SK-N-SH (cell line): Measurements from ENCODE around the gene COL17A1. TPM values are rescaled to one million over a fixed set of nuclear protein-coding genes. Genes with fewer than 3 reads are reported as not detected.
A peak's percentile ranks its signal among the peaks of the same experiment; 100 is the strongest.

Source experiments
- CTCF ChIA-PET: fragments of 300-600, 350-600 bp; formaldehyde crosslinking; extraction: SDS; loops from one replicate; lab custom pipeline; 2021; lab: Yijun Ruan, JAX
- POLR2A ChIA-PET: fragments of 350-600 bp; sonication (Branson Sonifier 250); formaldehyde crosslinking; extraction: SDS; loops from one replicate; lab custom pipeline; 2020; ENCODE audit warnings: antibody characterized with exemption, inconsistent platforms; lab: Yijun Ruan, JAX
- DNase-seq: peaks from one replicate; pipeline ENCODE4 v3.0.0; 2012
- H2AFZ ChIP-seq: fragments of 200-600 bp; sonication (generic); 2 replicates; pipeline ENCODE4 v1.8.1; 2016; ENCODE audit warnings: antibody characterized with exemption, mild to moderate bottlenecking, low read depth
- H3F3A ChIP-seq: fragments of 200-600 bp; sonication (generic); replicated peaks from 2 replicates; pipeline ENCODE3; 2016; ENCODE audit warnings: antibody characterized with exemption, mild to moderate bottlenecking; ENCODE audit not compliant: insufficient read depth
- H3K27ac ChIP-seq, 2 experiments: fragments of 200-500 bp in 1 of 2; fragments of 200-600 bp in 1 of 2; sonication (Bioruptor generic) in 1 of 2; sonication (generic), shearing (Covaris generic) in 1 of 2; 2 replicates each; pipeline versions ENCODE4 v1.5.1 to v1.6.1; 2014 to 2016; ENCODE audit warnings: low read depth in 2 of 2, inconsistent platforms in 1 of 2, low read length in 1 of 2, mild to moderate bottlenecking in 1 of 2, mixed read lengths in 1 of 2
- H3K27me3 ChIP-seq: fragments of 200-600 bp; sonication (generic), shearing (Covaris generic); 2 replicates; pipeline ENCODE4 v1.6.1; 2016; ENCODE audit warnings: mixed run types; ENCODE audit not compliant: insufficient read depth
- H3K36me3 ChIP-seq, 2 experiments: fragments of 200-500 bp in 1 of 2; fragments of 200-600 bp in 1 of 2; sonication (Bioruptor generic) in 1 of 2; sonication (generic) in 1 of 2; replicated peaks in 1 of 2; 2 replicates each; pipeline versions ENCODE3 to v1.5.1; 2014 to 2016; ENCODE audit warnings: low read length in 1 of 2, mild to moderate bottlenecking in 1 of 2; ENCODE audit not compliant: insufficient read depth in 2 of 2, control insufficient read depth in 1 of 2
- H3K4me1 ChIP-seq, 2 experiments: fragments of 200-500 bp in 1 of 2; fragments of 200-600 bp in 1 of 2; sonication (Bioruptor generic) in 1 of 2; sonication (generic), shearing (Covaris generic) in 1 of 2; 2 replicates each; pipeline versions ENCODE4 v1.5.1 to v1.6.1; 2014 to 2016; ENCODE audit warnings: low read depth in 1 of 2, low read length in 1 of 2, mixed run types in 1 of 2; ENCODE audit not compliant: insufficient read depth in 2 of 2, control insufficient read depth in 1 of 2
- H3K4me2 ChIP-seq: fragments of 200-600 bp; sonication (generic), shearing (Covaris generic); 2 replicates; pipeline ENCODE4 v1.6.1; 2017; ENCODE audit warnings: mixed run types
- H3K4me3 ChIP-seq, 2 experiments: fragments of 200-500 bp in 1 of 2; fragments of 200-600 bp in 1 of 2; sonication (Bioruptor generic) in 1 of 2; sonication (generic), shearing (Covaris generic) in 1 of 2; 2 replicates each; pipeline versions ENCODE4 v1.5.1 to v1.8.1; 2014 to 2016; ENCODE audit warnings: low read depth in 2 of 2, inconsistent platforms in 1 of 2, low read length in 1 of 2, mild to moderate bottlenecking in 1 of 2, mixed read lengths in 1 of 2, moderate library complexity in 1 of 2
- H3K79me2 ChIP-seq: fragments of 200-600 bp; sonication (generic); 2 replicates; pipeline ENCODE4 v1.8.1; 2017; ENCODE audit warnings: mild to moderate bottlenecking; ENCODE audit not compliant: insufficient read depth
- H3K9ac ChIP-seq: fragments of 200-600 bp; sonication (generic); 2 replicates; pipeline ENCODE4 v1.6.1; 2017; ENCODE audit warnings: mixed run types
- H3K9me2 ChIP-seq: fragments of 200-600 bp; sonication (generic); 2 replicates; pipeline ENCODE4 v1.6.1; 2017; ENCODE audit warnings: mixed run types
- H3K9me3 ChIP-seq: fragments of 200-600 bp; sonication (generic); 2 replicates; pipeline ENCODE4 v1.6.1; 2017; ENCODE audit warnings: mixed run types, mild to moderate bottlenecking, moderate library complexity
- H4K20me1 ChIP-seq: fragments of 200-600 bp; sonication (generic); 2 replicates; pipeline ENCODE4 v1.6.1; 2017; ENCODE audit warnings: mild to moderate bottlenecking, mixed run types; ENCODE audit not compliant: insufficient read depth
- EP300 ChIP-seq, 2 experiments: IDR thresholded peaks; 2 replicates each; pipeline versions ENCODE4 v1.4.0 to v1.6.1; 2012; ENCODE audit warnings: borderline replicate concordance in 1 of 2, low read depth in 1 of 2, low read length in 1 of 2
- EZH2phosphoT487 ChIP-seq: fragments of 200-600 bp; sonication (generic); IDR thresholded peaks from 2 replicates; pipeline ENCODE4 v1.6.1; 2017; ENCODE audit warnings: low read depth, mixed run types, mild to moderate bottlenecking, antibody characterized with exemption, moderate library complexity, borderline replicate concordance
- FOSL2 ChIP-seq: IDR thresholded peaks from 2 replicates; pipeline ENCODE4 v1.4.0; 2012; ENCODE audit warnings: low read depth, mild to moderate bottlenecking, moderate library complexity, borderline replicate concordance
- GABPA ChIP-seq: IDR thresholded peaks from 2 replicates; pipeline ENCODE4 v1.4.0; 2012; ENCODE audit warnings: low read depth, mild to moderate bottlenecking
- GATA2 ChIP-seq: sonication (generic); formaldehyde crosslinking; IDR thresholded peaks from 2 replicates; pipeline ENCODE4 v1.5.0; 2020; ENCODE audit warnings: mild to moderate bottlenecking, missing genetic modification reagents
- IRF3 ChIP-seq: fragments of 150-350 bp; IDR thresholded peaks from 2 replicates; pipeline ENCODE4 v1.6.1; 2016; ENCODE audit warnings: mild to moderate bottlenecking, low read depth, low read length
- JUND ChIP-seq: IDR thresholded peaks from 2 replicates; pipeline ENCODE4 v1.4.0; 2012
- NFIC ChIP-seq: IDR thresholded peaks from 2 replicates; pipeline ENCODE4 v1.4.0; 2012; ENCODE audit warnings: borderline replicate concordance
- NRF1 ChIP-seq: IDR thresholded peaks from 2 replicates; pipeline ENCODE4 v1.6.1; 2012; ENCODE audit warnings: low read depth, mild to moderate bottlenecking, low read length
- REST ChIP-seq: IDR thresholded peaks from 2 replicates; pipeline ENCODE4 v1.6.1; 2012; ENCODE audit warnings: mild to moderate bottlenecking, low read depth, low read length, moderate library complexity
- RFX5 ChIP-seq: IDR thresholded peaks from 2 replicates; pipeline ENCODE4 v1.6.1; 2012; ENCODE audit warnings: mild to moderate bottlenecking, improper control_type of control experiment, low read length
- SIN3A ChIP-seq: IDR thresholded peaks from 2 replicates; pipeline ENCODE4 v1.6.1; 2012; ENCODE audit warnings: low read depth, mild to moderate bottlenecking, low read length, moderate library complexity, borderline replicate concordance
- TCF12 ChIP-seq: IDR thresholded peaks from 2 replicates; pipeline ENCODE4 v1.4.0; 2012
- USF2 ChIP-seq: fragments of 150-350 bp; IDR thresholded peaks from 2 replicates; pipeline ENCODE4 v1.6.1; 2017; ENCODE audit warnings: antibody characterized with exemption, low read length, low read depth, borderline replicate concordance
- YY1 ChIP-seq: IDR thresholded peaks from 2 replicates; pipeline ENCODE4 v1.4.0; 2012; ENCODE audit warnings: low read depth, mild to moderate bottlenecking
- ZBTB33 ChIP-seq: IDR thresholded peaks from 2 replicates; pipeline ENCODE4 v1.4.0; 2012; ENCODE audit warnings: low read depth, borderline replicate concordance
- WGBS: methylation state at CpG from one replicate; pipeline ENCODE4 v1.1.6; 2017; ENCODE audit warnings: low lambda C conversion rate; 5-methylcytosine and 5-hydroxymethylcytosine counted together
- polyA plus RNA-seq, 3 experiments: library from polyadenylated mRNA; depleted of rRNA; stranded (reverse); fragments of >200 nt; gene quantifications; 2 replicates each; pipeline ENCODE4 v1.2.3, GENCODE V29; 2012

The COL17A1 gene
- polyA plus RNA-seq, 1 of the 3 experiments (the other 2 are of a cell fraction): 0.12 TPM

GRCh38 chr10:104117839-104118323, 32.2 kb upstream of the COL17A1 start:
- Histone ChIP-seq H3K4me3 (no peak overlapping the region), H3K27me3 (no peaks in the 10 kb centered on the region), H3K4me2 (no peak overlapping the region), H3K36me3 (no peaks in the 10 kb centered on the region), H4K20me1 (no peaks in the 10 kb centered on the region), H3K4me1 (peaks cover 0 to 11% of the 10 kb centered on the region in 2 experiments; a peak in 3 of 4 replicates), H3K9ac (no peak overlapping the region), H3K27ac (no peak overlapping the region), H3K9me2 (no peaks in the 10 kb centered on the region), H3F3A (peaks cover 12% of the 10 kb centered on the region), H3K9me3 (no peaks in the 10 kb centered on the region), H2AFZ (no peak overlapping the region), H3K79me2 (no peaks in the 10 kb centered on the region)
- TF ChIP-seq GABPA: no peak
- TF ChIP-seq EP300 (IDR thresholded peaks at IDR 0.05; ENCODE audit: borderline replicate concordance in 1 of 2, low read depth in 1 of 2, low read length in 1 of 2): no peak
- peak; percentile 27; the same call in 1 of the 2 replicates for TF ChIP-seq NFIC
- WGBS: 80% methylated on average over 4 of the region's 4 CpGs
- DNase-seq: no peak
- POLR2A ChIA-PET: no interaction called here
- CTCF ChIA-PET: no interaction called here

- no peak overlapping the region for H3K4me2 ChIP-seq
- H3K9me3 ChIP-seq: no peaks in the 10 kb centered on the region
- H3K36me3 ChIP-seq: no peaks in the 10 kb centered on the region
- H3K27ac ChIP-seq: no peak overlapping the region
- H3K4me1 ChIP-seq: no peaks in the 10 kb centered on the region
- no peak for DNase-seq
- no peak overlapping the region for H3K9ac ChIP-seq
- TF ChIP-seq USF2 (no peak), ZBTB33 (no peak), EZH2phosphoT487 (no peak), GABPA (no peak), IRF3 (no peak), YY1 (no peak), FOSL2 (no peak), NRF1 (no peak), SIN3A (no peak), GATA2 (no peak), JUND (no peak), TCF12 (no peak), REST (no peak), RFX5 (no peak)
- no peaks in the 10 kb centered on the region for H3K27me3 ChIP-seq
- ChIA-PET CTCF (interaction anchor here (1.6 kb wide), 1 partner anchor 8 kb away, joined by 6 read pairs; the partner anchor contains the start of gene SFR1), POLR2A (no interaction called here)
- peaks cover 25% of the 10 kb centered on the region for H3F3A ChIP-seq
- no peak overlapping the region for H3K4me3 ChIP-seq
- WGBS: 30% methylated on average over 1 of the region's 1 CpG
- H4K20me1 ChIP-seq: no peaks in the 10 kb centered on the region
- no peak overlapping the region for H2AFZ ChIP-seq
- H3K9me2 ChIP-seq: no peaks in the 10 kb centered on the region
- no peaks in the 10 kb centered on the region for H3K79me2 ChIP-seq
Observed at GRCh38 chr10:104113376-104113956, 27.8 kb upstream of the COL17A1 start.
